Mesendoderm (in vitro differentiated cells): ENCODE results near the gene F12.

Source experiments
- DNase-seq: peaks from one replicate; pipeline ENCODE4 v3.0.0; 2013
- H2AK5ac ChIP-seq: 2 replicates; pipeline ENCODE4 v1.6.1; 2013; ENCODE audit warnings: low read length, inconsistent platforms
- H2BK120ac ChIP-seq: 2 replicates; pipeline ENCODE4 v1.6.1; 2013; ENCODE audit warnings: low read depth, mild to moderate bottlenecking, low read length, moderate library complexity, mixed read lengths
- H2BK15ac ChIP-seq: replicated peaks from 2 replicates; pipeline ENCODE4 v1.6.1; 2013; ENCODE audit warnings: low read depth, mild to moderate bottlenecking, moderate library complexity
- H2BK5ac ChIP-seq: 2 replicates; pipeline ENCODE4 v1.6.1; 2013; ENCODE audit warnings: low read length, inconsistent platforms
- H3K18ac ChIP-seq: 2 replicates; pipeline ENCODE4 v1.6.1; 2013; ENCODE audit warnings: mild to moderate bottlenecking, low read length, mixed read lengths
- H3K23ac ChIP-seq: one replicate; pipeline ENCODE4 v1.6.1; 2013; ENCODE audit warnings: low read length
- H3K27ac ChIP-seq: 2 replicates; pipeline ENCODE4 v1.5.1; 2013; ENCODE audit warnings: low read depth, mild to moderate bottlenecking, inconsistent platforms, low read length, moderate library complexity
- H3K27me3 ChIP-seq: 2 replicates; pipeline ENCODE4 v1.6.1; 2013; ENCODE audit warnings: low read length, control low read depth, mild to moderate bottlenecking, inconsistent platforms; ENCODE audit not compliant: insufficient read depth, poor library complexity
- H3K36me3 ChIP-seq: 2 replicates; pipeline ENCODE4 v1.6.1; 2013; ENCODE audit warnings: low read length, inconsistent platforms; ENCODE audit not compliant: control insufficient read depth, insufficient read depth
- H3K4ac ChIP-seq: one replicate; pipeline ENCODE4 v1.6.1; 2013; ENCODE audit warnings: low read depth, mild to moderate bottlenecking, low read length, moderate library complexity
- H3K4me1 ChIP-seq: 2 replicates; pipeline ENCODE4 v1.6.1; 2013; ENCODE audit warnings: low read depth, low read length, inconsistent platforms; ENCODE audit not compliant: control insufficient read depth
- H3K4me2 ChIP-seq: 2 replicates; pipeline ENCODE4 v1.6.1; 2013; ENCODE audit warnings: low read length
- H3K4me3 ChIP-seq: 2 replicates; pipeline ENCODE4 v1.5.1; 2013; ENCODE audit warnings: mild to moderate bottlenecking, low read length
- H3K56ac ChIP-seq: one replicate; pipeline ENCODE4 v1.6.1; 2013; ENCODE audit warnings: low read length
- H3K79me1 ChIP-seq: 2 replicates; pipeline ENCODE4 v1.6.1; 2013; ENCODE audit warnings: low read length, inconsistent platforms
- H3K79me2 ChIP-seq: 2 replicates; pipeline ENCODE4 v1.6.1; 2013; ENCODE audit warnings: mild to moderate bottlenecking, low read length; ENCODE audit not compliant: control insufficient read depth, insufficient read depth
- H3K9ac ChIP-seq: 2 replicates; pipeline ENCODE4 v1.6.1; 2013; ENCODE audit warnings: low read length, inconsistent platforms
- H4K5ac ChIP-seq: one replicate; pipeline ENCODE4 v1.6.1; 2013; ENCODE audit warnings: low read length
- H4K8ac ChIP-seq: one replicate; pipeline ENCODE4 v1.6.1; 2013; ENCODE audit warnings: low read depth, mild to moderate bottlenecking, control low read depth, low read length, moderate library complexity
- WGBS: extraction: QIAGEN DNeasy Blood & Tissue Kit; methylation state at CpG from one replicate; pipeline ENCODE4 v1.1.7; 2013; ENCODE audit warnings: low lambda C conversion rate, missing lambda C conversion rate; ENCODE audit not compliant: insufficient coverage; ENCODE audit errors: extremely low coverage; 5-methylcytosine and 5-hydroxymethylcytosine counted together

The F12 gene

DNA sequence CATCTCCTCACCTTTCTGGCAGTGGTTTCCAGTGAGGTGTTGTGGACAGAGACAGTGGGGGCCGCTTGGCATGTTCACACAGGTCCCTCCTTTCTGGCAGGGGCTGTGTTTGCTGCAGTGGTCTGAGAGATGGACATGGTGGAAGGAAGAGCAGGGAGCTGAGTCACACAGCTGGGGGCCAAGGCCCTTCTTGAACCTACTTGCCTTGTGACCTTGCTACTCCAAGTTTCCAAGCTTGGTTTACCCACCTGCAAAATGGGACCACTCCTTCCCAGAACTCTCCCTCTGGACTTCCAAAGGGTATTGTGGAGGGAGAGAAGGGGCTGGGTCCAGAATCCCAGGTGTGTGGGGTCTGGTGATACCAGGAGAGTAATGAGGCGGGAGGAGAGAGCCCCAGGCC lies 4.1 kb downstream of the F12 start:
- Histone ChIP-seq H2AK5ac (no peak overlapping the region), H3K23ac (no peak overlapping the region), H3K27ac (no peak overlapping the region), H3K36me3 (no peaks in the 10 kb centered on the region), H3K4me1 (no peaks in the 10 kb centered on the region), H3K4me3 (no peak overlapping the region), H3K4me2 (no peak overlapping the region), H4K8ac (no peak overlapping the region), H3K79me1 (no peaks in the 10 kb centered on the region), H3K56ac (no peak overlapping the region), H3K27me3 (peaks cover 4% of the 10 kb centered on the region), H3K4ac (no peak overlapping the region), H3K79me2 (no peaks in the 10 kb centered on the region), H2BK15ac (no peak overlapping the region), H3K18ac (no peak overlapping the region), H4K5ac (no peak overlapping the region), H3K9ac (no peak overlapping the region), H2BK120ac (no peak overlapping the region), H2BK5ac (no peak overlapping the region)
- WGBS, result no CpG with 5 or more reads among the region's 2 CpGs
- no peak for DNase-seq

DNA sequence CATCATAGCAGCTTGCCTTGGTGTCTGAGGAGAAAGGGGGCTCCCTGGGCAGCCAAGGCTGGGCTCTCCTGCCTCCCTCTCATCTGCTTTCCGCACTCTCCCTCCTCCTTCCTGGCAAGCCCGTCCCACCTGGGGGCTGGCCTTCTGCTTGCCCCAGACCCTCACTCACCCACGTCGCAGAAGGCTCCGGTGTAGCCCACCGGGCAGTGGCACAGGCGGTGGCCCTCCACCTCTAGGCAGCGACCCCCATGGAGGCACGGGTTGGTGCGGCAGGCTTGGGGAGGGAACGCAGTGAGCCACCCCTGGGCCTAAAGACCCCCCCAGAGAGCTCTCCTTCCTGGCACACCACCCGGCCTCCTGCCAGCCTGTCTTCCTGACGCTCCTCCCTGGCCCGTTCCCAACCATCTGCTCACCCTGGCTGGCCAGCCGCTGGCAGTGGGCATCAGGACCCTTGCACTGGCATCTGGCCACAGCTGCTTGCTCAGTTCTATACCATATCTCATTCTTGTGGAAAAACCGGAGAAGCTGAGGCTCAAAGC lies 4.7 kb downstream of the F12 start:
- Histone ChIP-seq H4K8ac (no peak overlapping the region), H3K56ac (peak overlapping the region; percentile 85), H3K79me1 (no peaks in the 10 kb centered on the region), H3K4me3 (no peak overlapping the region), H3K79me2 (no peaks in the 10 kb centered on the region), H3K36me3 (no peaks in the 10 kb centered on the region), H3K4me1 (no peaks in the 10 kb centered on the region), H3K4ac (no peak overlapping the region), H3K9ac (peak overlapping the region; percentile 24), H2BK5ac (no peak overlapping the region), H2AK5ac (no peak overlapping the region), H3K27me3 (peaks cover 4% of the 10 kb centered on the region), H3K4me2 (peak overlapping the region; percentile 34), H3K18ac (no peak overlapping the region), H3K27ac (no peak overlapping the region), H2BK15ac (no peak overlapping the region), H2BK120ac (no peak overlapping the region), H3K23ac (no peak overlapping the region), H4K5ac (no peak overlapping the region)
- WGBS, result no CpG with 5 or more reads among the region's 16 CpGs
- DNase-seq, result no peak

DNA sequence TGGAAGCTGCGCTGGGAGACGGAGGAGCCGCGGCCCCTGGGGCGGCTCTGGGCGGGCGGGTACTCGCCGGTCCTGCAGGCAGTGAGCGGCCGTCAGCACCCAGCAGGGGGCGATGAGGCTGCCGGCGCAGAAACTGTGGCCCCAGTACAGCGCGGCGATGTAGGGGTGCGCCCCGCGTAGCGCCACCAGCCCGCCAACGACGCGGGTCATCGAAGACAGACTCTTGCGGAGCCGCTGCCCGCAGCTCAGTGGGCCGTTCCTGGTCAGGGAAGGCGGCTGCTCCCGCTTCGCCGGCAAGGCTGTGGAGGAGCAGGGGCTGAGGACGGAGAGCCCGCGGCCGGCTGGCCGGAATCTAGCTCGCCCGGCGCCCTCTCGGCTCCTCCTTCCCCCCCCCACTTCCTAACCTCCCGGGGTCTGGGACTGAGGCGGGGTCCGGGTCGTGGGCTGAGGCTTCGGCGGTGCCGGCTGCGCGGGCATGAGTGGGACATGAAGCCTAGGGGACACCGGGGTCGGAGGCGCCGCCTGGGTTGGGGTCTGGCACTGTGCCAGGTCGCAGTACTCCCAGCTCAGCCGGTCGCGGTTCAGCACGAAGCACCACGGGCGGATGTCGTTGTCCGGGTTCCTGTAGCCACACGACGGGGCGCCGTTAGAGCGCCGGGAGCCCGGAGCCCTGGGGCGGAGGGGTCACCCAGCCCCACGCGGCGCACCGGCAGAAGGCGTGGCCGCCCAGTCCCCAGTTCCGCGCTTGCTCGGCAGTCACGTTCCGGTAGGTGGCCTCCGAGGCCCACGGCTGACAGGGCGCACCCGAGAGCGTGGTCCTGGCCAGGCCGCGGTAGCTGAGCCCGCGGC lies 5.3 kb downstream of the F12 start:
- Histone ChIP-seq H3K4me1 (no peaks in the 10 kb centered on the region), H3K36me3 (no peaks in the 10 kb centered on the region), H3K9ac (peak overlapping the region; percentile 56), H3K56ac (peak overlapping the region; percentile 85), H3K23ac (no peak overlapping the region), H4K5ac (no peak overlapping the region), H2BK15ac (no peak overlapping the region), H3K18ac (no peak overlapping the region), H3K79me1 (no peaks in the 10 kb centered on the region), H3K79me2 (no peaks in the 10 kb centered on the region), H4K8ac (no peak overlapping the region), H3K4ac (no peak overlapping the region), H3K27ac (no peak overlapping the region), H3K27me3 (peaks cover 4% of the 10 kb centered on the region), H3K4me2 (peak overlapping the region; percentile 34), H3K4me3 (no peak overlapping the region), H2BK120ac (no peak overlapping the region), H2BK5ac (no peak overlapping the region), H2AK5ac (no peak overlapping the region)
- peak; percentile 59 for DNase-seq
- WGBS, result no CpG with 5 or more reads among the region's 93 CpGs

DNA sequence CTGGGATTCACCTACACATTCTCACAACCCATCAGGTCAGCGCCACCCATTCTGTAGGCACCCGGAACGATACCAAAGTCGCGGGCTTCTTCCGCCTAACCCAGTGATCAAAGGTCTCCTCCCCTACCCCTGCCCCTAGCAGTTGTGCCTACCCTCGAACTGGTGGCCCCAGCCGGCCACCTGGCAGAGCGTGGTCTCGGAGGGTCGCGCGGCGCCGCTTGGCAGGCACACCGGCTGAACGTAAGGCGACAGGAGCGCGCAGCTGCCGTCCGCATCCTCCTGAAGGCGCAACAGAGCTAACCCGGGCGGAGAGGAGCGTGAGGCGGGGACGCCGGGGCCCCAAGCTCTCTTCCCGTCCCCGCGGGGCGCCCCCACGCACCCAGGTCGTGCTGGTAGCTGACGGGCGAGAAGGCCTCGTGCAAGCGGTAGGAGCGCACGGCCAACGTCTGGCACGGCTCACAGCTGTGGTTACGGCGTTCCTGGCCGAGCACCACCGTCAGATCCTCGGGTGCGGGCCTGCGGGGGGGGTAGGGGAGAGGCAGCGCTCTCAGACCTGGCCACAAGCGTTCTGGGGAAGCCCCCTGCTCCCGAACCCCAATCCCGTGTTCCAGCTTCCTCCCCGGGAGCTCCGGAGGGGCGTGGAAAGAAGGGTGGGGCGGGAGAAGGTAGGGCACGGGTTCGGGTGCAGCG lies 6.1 kb downstream of the F12 start:
- Histone ChIP-seq H3K79me1 (no peaks in the 10 kb centered on the region), H3K56ac (peak overlapping the region; percentile 85), H3K27ac (no peak overlapping the region), H2AK5ac (no peak overlapping the region), H4K8ac (no peak overlapping the region), H2BK5ac (no peak overlapping the region), H2BK15ac (no peak overlapping the region), H3K9ac (peak overlapping the region; percentile 42), H3K23ac (no peak overlapping the region), H3K79me2 (no peaks in the 10 kb centered on the region), H3K4me2 (peak overlapping the region; percentile 34), H4K5ac (no peak overlapping the region), H3K4ac (no peak overlapping the region), H3K18ac (no peak overlapping the region), H2BK120ac (no peak overlapping the region), H3K36me3 (no peaks in the 10 kb centered on the region), H3K4me1 (no peaks in the 10 kb centered on the region), H3K4me3 (no peak overlapping the region), H3K27me3 (peaks cover 4% of the 10 kb centered on the region)
- DNase-seq, result peak; percentile 36
- WGBS, result no CpG with 5 or more reads among the region's 61 CpGs

DNA sequence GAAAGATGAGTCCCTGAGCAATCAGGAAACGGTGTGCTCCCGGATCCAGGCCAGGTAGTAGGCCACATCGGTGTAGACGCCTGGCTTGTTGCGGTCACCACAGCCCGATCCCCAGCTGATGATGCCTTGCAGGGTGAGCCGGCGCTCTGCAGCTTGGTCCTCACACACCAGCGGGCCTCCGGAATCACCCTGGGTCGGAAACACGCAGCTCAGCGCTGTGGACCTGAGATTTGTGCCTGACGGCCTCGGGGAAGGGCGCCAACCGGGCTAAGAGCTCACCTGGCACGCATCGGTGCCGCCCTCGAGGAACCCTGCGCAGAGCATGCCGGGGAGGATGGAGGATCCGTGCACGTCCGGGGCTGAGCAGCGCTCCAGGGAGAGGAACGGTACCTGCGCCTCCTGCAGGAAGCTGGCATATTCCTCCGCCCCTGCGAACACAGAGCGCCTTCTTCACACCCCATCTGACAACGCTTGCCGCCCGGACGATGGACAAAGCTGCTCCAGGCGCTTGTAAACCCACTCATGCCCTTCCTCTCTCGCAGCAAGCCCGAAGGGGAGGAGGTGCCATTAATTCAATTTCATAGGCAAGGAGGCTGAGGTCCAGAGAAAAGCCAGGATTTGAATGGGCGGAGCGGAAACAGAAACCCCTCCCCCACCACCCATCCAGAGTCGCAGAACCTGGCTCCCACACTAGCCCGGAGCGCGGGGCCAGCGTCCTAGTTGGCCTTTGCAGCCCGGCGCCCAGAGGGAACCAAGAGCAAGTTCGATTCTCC lies 6.9 kb downstream of the F12 start:
- Histone ChIP-seq H3K79me2 (no peaks in the 10 kb centered on the region), H3K27ac (no peak overlapping the region), H2AK5ac (no peak overlapping the region), H3K79me1 (no peaks in the 10 kb centered on the region), H3K4me2 (peak overlapping the region; percentile 34), H3K23ac (no peak overlapping the region), H3K36me3 (no peaks in the 10 kb centered on the region), H3K4me3 (no peak overlapping the region), H4K8ac (no peak overlapping the region), H2BK15ac (no peak overlapping the region), H2BK120ac (no peak overlapping the region), H3K27me3 (peaks cover 4% of the 10 kb centered on the region), H3K4me1 (no peaks in the 10 kb centered on the region), H4K5ac (no peak overlapping the region), H3K4ac (no peak overlapping the region), H3K18ac (no peak overlapping the region), H3K56ac (peak overlapping the region; percentile 61), H2BK5ac (no peak overlapping the region), H3K9ac (peak overlapping the region; percentile 8)
- WGBS, result no CpG with 5 or more reads among the region's 49 CpGs
- DNase-seq, result peak; percentile 92
